Small intestine (tissue), 7 donors: ENCODE data around the gene DNAJA2. TPM values are rescaled to one million over a fixed set of nuclear protein-coding genes. Genes with fewer than 3 reads are reported as not detected.
"Not testable (repeated sequence)": the region's sequence is repeated elsewhere in the genome, so short reads cannot be mapped to it uniquely, and the experiment has no call there.

Source experiments
- DNase-seq, 2 donors: peaks; one replicate each; pipeline versions ENCODE4 v3.0.0 to v3.0.0-alpha.2; 2013
- FAIRE-seq: peaks from 2 replicates; lab custom pipeline; 2012; peaks lifted over from hg19 to GRCh38; lab: Jason Lieb, UNC
- H3K27ac ChIP-seq, 3 donors: one replicate each; pipeline ENCODE4 v1.5.1; 2013; ENCODE audit warnings: low read length in 2 of 3, mild to moderate bottlenecking in 2 of 3, control low read depth in 1 of 3, inconsistent platforms in 1 of 3, low read depth in 1 of 3, moderate library complexity in 1 of 3
- H3K27me3 ChIP-seq, 3 donors: one replicate each; pipeline ENCODE4 v1.6.1; 2013; ENCODE audit warnings: low read length in 3 of 3, inconsistent platforms in 1 of 3; ENCODE audit not compliant: control insufficient read depth in 3 of 3, insufficient read depth in 3 of 3
- H3K36me3 ChIP-seq, 3 donors: one replicate each; pipeline ENCODE4 v1.6.1; 2013; ENCODE audit warnings: low read length in 3 of 3, inconsistent platforms in 1 of 3, low read depth in 1 of 3, mild to moderate bottlenecking in 1 of 3, moderate library complexity in 1 of 3; ENCODE audit not compliant: control insufficient read depth in 3 of 3, insufficient read depth in 2 of 3
- H3K4me1 ChIP-seq, 3 donors: one replicate each; pipeline ENCODE4 v1.6.1; 2013; ENCODE audit warnings: low read length in 2 of 3, inconsistent platforms in 1 of 3, low read depth in 1 of 3, mild to moderate bottlenecking in 1 of 3, moderate library complexity in 1 of 3; ENCODE audit not compliant: control insufficient read depth in 3 of 3, insufficient read depth in 2 of 3
- H3K4me3 ChIP-seq, 3 donors: one replicate each; pipeline ENCODE4 v1.5.1; 2013; ENCODE audit warnings: low read length in 3 of 3, control low read depth in 1 of 3, inconsistent platforms in 1 of 3, low read depth in 1 of 3, mild to moderate bottlenecking in 1 of 3, moderate library complexity in 1 of 3
- H3K9me3 ChIP-seq, 2 donors: one replicate each; pipeline ENCODE4 v1.6.1; 2013; ENCODE audit warnings: low read depth in 1 of 2, low read length in 1 of 2; ENCODE audit not compliant: control insufficient read depth in 2 of 2, insufficient read depth in 1 of 2
- WGBS, 3 donors: extraction: QIAGEN DNeasy Blood & Tissue Kit; methylation state at CpG; one replicate each; pipeline ENCODE4 v1.1.7; 2013; 5-methylcytosine and 5-hydroxymethylcytosine counted together
- polyA plus RNA-seq, 4 donors: library from polyadenylated mRNA; stranded (reverse) in 3 of 4; unstranded in 1 of 4; fragments of 200-250 nt in 3 of 4; fragments of 120-200 nt in 1 of 4; gene quantifications; one replicate each; pipeline versions ENCODE4 v1.2.1 to v1.2.3, GENCODE V29; 2013
- donor health status: healthy with polysubstance abuse.
- donor health status: control.
- donor health status: control.
- donor health status: Bipolar disorder and iron deficiency.
- donor health status: healthy.

Gene DNAJA2
- polyA plus RNA-seq, 4 donors: 33.4 to 46.0 (median 39.4) TPM

GRCh38 chr16:46954562-46954961 is 18.9 kb downstream of the DNAJA2 start:
- 84 to 95% (median 89%) methylated on average over 5 of the region's 5 CpGs for WGBS, 3 donors
- Histone ChIP-seq H3K9me3 (no peaks in the 10 kb centered on the region), H3K4me3 (no peak overlapping the region), H3K4me1 (no peaks in the 10 kb centered on the region), H3K27me3 (no peaks in the 10 kb centered on the region), H3K36me3 (peaks cover 12 to 30% (median 17%) of the 10 kb centered on the region in 3 donors), H3K27ac (no peak overlapping the region)
- DNase-seq (no peak), FAIRE-seq (no peak)

GRCh38 chr16:46950009-46950408 is 23.5 kb downstream of the DNAJA2 start:
- no peaks in the 10 kb centered on the region for H3K27me3 ChIP-seq
- no peaks in the 10 kb centered on the region for H3K4me1 ChIP-seq
- 39 to 59% (median 44%) methylated on average over 1 of the region's 1 CpG for WGBS, 3 donors
- no peak overlapping the region for H3K27ac ChIP-seq
- no peak overlapping the region for H3K4me3 ChIP-seq
- no peak for DNase-seq
- peaks cover 0 to 4% (median under 1%) of the 10 kb centered on the region in 3 donors for H3K36me3 ChIP-seq
- no peaks in the 10 kb centered on the region for H3K9me3 ChIP-seq
- FAIRE-seq: no peak

GRCh38 chr16:46949241-46949892 is 24.1 kb downstream of the DNAJA2 start:
- no peak overlapping the region for H3K27ac ChIP-seq
- H3K4me3 ChIP-seq: no peak overlapping the region
- H3K4me1 ChIP-seq: no peaks in the 10 kb centered on the region
- FAIRE-seq (no peak), DNase-seq (no peak)
- no peaks in the 10 kb centered on the region for H3K27me3 ChIP-seq
- no peaks in the 10 kb centered on the region for H3K9me3 ChIP-seq
- 71 to 75% (median 73%) methylated on average over 7 of the region's 7 CpGs for WGBS, 3 donors
- H3K36me3 ChIP-seq: peaks cover 0 to 2% (median 0%) of the 10 kb centered on the region in 3 donors

- DNase-seq (peak in 1 of 2 donors; percentile 10), FAIRE-seq (no peak)
- Histone ChIP-seq H3K36me3 (no peaks in the 10 kb centered on the region), H3K4me3 (no peak overlapping the region), H3K9me3 (no peaks in the 10 kb centered on the region), H3K27me3 (no peaks in the 10 kb centered on the region), H3K27ac (no peak overlapping the region), H3K4me1 (no peaks in the 10 kb centered on the region)
- WGBS, 3 donors: 51 to 64% (median 56%) methylated on average over 4 of the region's 4 CpGs
Measured at GRCh38 chr16:46948548-46949166, 24.8 kb downstream of the DNAJA2 start.

- Histone ChIP-seq H3K9me3 (no peaks in the 10 kb centered on the region), H3K27me3 (no peaks in the 10 kb centered on the region), H3K36me3 (no peaks in the 10 kb centered on the region), H3K4me1 (no peaks in the 10 kb centered on the region), H3K4me3 (no peak overlapping the region), H3K27ac (no peak overlapping the region)
- no peak for FAIRE-seq
- 91 to 94% (median 94%) methylated on average over 7 of the region's 7 CpGs for WGBS, 3 donors
- peak; percentile 25 to 40 for DNase-seq
Measured at GRCh38 chr16:46947900-46948547, 25.4 kb downstream of the DNAJA2 start.

- H3K27ac ChIP-seq, H3K27me3 ChIP-seq, H3K4me1 ChIP-seq, FAIRE-seq, H3K4me3 ChIP-seq, H3K9me3 ChIP-seq, H3K36me3 ChIP-seq, DNase-seq: not testable (repeated sequence)
- WGBS, 3 donors: 86 to 88% (median 88%) methylated on average over 8 of the region's 8 CpGs
Measured at GRCh38 chr16:46944713-46945112, 28.8 kb downstream of the DNAJA2 start.

GRCh38 chr16:46937536-46937935 is 35.9 kb downstream of the DNAJA2 start:
- no peak overlapping the region for H3K4me3 ChIP-seq
- FAIRE-seq: no peak
- peaks cover 0 to 2% (median 0%) of the 10 kb centered on the region in 3 donors for H3K27me3 ChIP-seq
- no peaks in the 10 kb centered on the region for H3K4me1 ChIP-seq
- no peaks in the 10 kb centered on the region for H3K36me3 ChIP-seq
- H3K9me3 ChIP-seq: no peaks in the 10 kb centered on the region
- H3K27ac ChIP-seq: no peak overlapping the region
- DNase-seq: no peak

- Histone ChIP-seq H3K36me3 (no peaks in the 10 kb centered on the region), H3K4me3 (no peak overlapping the region), H3K9me3 (no peaks in the 10 kb centered on the region), H3K27me3 (peaks cover 0 to 2% (median 0%) of the 10 kb centered on the region in 3 donors), H3K4me1 (peaks cover 0 to 2% (median 0%) of the 10 kb centered on the region in 3 donors), H3K27ac (no peak overlapping the region)
- DNase-seq (no peak), FAIRE-seq (no peak)
- 62 to 84% (median 76%) methylated on average over 7 of the region's 7 CpGs for whole genome bisulfite sequencing, 3 donors
Measured at GRCh38 chr16:46932802-46933201, 40.7 kb downstream of the DNAJA2 start.
